NCI-H146 treated with DMSO at 0.1 percent for 48 hours (cell line): ENCODE results near the gene KRTAP5-3.
"Not testable (repeated sequence)": the region's sequence is repeated elsewhere in the genome, so short reads cannot be mapped to it uniquely, and the experiment has no call there.

Experiments
- DNase-seq: peaks from one replicate; lab custom pipeline; 2025; ENCODE audit not compliant: unreplicated experiment; lab: John Stamatoyannopoulos, UW

Gene KRTAP5-3, protein sequence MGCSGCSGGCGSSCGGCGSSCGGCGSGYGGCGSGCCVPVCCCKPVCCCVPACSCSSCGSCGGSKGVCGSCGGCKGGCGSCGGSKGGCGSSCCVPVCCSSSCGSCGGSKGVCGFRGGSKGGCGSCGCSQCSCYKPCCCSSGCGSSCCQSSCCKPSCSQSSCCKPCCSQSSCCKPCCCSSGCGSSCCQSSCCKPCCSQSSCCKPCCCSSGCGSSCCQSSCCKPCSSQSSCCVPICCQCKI

DNA sequence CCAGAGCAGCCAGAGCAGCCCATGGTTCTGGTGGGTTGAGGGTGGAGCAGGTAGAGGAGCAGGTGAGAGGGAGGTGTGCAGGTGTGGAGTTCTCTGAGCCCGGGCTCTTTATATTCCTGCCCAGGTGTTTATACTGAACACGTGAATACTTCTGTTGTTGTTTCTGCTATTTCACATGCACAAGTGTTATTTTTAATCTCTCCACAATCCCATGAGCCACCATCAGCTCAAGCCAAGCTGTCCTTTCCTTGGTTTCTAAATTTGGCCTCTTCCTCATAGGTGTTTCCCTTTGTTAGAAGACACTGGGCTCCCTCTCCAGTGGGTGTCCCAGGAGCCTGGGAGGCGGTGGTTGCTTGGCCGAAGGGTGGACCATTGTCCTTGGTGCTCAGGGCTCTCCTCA is at the start of gene KRTAP5-3:
Gene KRTAP5-3 (minus strand): TSS at position 101 of the 400 bp plus-strand sequence. CDS start 78 bp downstream, at position 23.
- no peak for DNase-seq

DNA sequence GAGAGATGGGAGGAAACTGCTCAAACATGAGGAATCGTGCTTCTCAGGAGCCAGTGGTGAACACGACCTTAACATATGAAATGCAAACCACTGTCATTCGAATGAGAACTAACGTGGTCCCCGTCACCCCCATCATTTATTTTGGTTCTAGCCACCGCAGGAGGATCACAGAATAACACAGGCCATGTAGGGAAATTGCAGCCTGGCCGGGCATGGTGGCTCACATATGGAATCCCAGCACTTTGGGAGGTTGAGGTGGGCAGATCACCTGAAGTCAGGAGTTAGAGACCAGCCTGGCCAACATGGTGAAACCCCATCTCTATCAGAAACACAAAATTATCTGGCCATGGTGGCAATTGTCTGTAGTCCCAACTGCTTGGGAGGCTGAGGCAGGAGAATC is 48.4 kb upstream of the KRTAP5-3 start:
- DNase-seq = no peak

DNA sequence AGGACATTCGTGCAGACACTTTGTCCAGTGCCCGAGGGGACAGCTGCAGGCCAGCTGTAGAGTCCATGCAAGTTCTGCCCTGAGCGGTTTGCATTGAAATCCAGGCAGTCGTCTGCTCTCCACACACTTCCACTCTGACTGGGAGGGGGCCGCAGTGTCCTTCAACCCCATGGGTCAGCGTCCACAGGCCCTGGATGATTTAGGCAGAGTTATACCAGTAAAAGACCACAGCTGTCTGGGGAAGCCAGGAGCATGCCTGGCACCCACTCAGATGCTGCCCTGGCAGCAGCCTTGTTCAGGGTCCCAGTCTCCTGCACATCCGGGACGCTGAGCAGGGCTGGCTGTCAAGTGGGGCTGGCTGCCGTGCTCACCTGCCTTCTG is 47.8 kb upstream of the KRTAP5-3 start:
- DNase-seq = no peak

DNA sequence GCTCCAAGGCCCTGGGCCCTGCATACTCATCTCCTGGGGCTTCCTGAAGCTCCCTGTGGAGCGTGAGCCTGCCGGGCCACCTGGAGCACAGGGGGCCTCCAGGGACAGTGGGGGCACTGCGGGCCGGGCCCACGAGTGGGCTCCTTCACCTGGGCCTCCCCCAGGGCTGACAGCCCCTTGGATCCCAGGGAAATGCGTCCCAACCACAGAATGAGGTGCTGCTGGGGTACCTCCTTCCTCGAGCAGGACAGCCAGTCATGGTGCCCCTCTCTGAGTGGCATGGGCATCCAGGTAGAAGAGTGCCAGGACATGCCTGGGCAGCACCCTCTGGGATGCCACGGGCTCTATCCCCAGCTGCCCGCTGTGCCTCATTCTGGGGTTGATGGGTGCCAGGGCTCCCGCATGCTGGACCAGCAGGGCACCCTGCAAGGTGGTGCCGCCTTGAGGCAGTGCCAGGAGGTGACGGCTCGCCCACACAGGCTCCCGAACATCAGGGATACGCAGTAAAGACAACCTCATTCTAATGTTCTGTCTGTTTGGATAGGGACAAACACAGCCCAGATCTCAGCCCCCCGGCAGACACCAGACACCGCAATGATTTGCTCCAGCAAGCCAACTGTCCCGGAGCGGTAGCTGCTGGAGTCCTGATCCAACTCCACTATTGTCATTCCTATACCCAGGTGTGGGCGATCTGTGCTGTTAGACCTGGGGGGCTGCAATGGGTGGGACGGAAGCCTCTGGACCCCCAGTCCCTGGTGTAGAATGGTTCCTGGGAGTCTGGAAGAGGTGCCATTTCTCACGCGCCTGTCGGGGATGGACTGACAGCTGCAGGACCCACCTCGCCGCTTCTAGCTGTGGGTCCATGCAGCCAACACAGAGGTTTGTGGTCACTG is 47.2 kb upstream of the KRTAP5-3 start:
- DNase-seq = no peak

DNA sequence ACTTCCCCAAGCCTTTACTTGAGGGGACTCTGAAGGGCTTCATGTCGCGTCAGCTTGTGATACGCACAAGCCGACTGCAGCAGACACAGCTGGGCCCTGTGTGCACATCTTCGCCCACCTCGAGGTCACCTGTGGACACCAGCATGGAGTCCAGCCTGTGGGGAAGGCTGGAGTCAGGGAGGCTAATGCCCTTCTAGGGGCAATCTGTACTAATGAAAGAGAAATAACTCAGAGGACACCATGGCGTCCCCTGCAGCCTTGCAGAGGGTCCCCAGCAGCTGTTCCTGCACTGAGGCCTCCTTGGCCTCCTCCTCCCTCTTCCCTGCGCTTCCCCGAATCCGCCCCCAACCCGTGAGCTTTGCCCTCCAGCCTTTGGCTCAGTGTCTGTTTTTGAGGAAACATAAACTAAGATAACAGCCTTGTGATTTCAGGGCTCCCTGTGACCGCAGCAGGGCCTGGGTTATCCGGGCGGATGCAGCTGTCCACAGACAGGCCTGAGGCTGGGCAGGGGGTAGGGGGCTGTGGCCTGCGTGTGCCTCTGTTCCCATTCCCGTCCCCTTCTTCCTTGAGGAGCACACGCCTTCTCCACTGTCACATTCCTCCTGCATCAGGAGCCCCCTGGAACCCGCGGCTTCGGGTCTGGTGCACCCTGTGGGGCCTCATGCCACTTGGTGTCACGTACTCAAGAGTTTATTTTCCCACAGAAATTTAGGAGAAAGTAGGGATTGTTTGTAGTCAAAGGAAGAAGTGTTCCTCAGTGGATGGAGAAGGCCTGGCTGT is 46.3 kb upstream of the KRTAP5-3 start:
- no peak for DNase-seq

DNA sequence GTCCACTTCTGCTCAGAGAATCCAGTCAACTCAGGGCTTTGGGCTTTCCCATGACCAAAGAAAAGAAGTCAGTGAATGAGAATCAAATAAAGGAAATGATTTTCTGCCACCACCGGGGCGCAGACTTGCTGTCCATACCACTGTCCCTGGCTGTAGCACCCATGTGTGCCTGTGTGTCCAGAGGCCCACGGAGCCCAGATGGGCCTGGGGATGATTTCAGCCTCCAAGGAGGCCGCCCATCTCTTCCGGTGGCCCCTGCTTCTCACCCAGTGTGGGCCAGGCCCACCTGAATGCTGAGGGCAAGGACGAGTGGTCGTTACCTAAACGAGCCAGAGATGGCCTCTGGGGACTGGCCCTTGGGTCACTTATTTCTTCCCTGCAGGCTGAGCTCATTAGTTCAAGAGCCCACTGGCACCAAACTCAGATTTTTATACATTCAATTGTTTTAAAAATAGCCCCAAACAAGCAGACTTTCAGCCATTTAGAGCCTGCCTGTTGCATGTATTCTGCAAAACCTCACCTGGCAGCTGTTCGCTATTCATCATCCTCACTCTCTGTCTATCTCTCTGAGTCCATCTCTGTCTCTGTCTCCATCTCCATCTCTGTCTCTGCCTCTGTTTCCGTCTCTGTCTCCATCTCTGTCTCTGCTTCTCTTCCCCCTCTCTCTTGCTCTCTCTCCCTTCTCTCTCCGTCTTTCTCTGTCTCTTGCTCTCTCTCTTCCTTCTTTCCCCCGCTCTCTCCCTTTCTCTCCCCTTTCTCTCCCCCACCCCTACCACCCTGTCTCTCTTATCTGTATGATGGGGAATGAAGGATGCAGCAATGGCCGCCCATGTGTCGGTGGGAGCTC is 45.5 kb upstream of the KRTAP5-3 start:
- no peak for DNase-seq

DNA sequence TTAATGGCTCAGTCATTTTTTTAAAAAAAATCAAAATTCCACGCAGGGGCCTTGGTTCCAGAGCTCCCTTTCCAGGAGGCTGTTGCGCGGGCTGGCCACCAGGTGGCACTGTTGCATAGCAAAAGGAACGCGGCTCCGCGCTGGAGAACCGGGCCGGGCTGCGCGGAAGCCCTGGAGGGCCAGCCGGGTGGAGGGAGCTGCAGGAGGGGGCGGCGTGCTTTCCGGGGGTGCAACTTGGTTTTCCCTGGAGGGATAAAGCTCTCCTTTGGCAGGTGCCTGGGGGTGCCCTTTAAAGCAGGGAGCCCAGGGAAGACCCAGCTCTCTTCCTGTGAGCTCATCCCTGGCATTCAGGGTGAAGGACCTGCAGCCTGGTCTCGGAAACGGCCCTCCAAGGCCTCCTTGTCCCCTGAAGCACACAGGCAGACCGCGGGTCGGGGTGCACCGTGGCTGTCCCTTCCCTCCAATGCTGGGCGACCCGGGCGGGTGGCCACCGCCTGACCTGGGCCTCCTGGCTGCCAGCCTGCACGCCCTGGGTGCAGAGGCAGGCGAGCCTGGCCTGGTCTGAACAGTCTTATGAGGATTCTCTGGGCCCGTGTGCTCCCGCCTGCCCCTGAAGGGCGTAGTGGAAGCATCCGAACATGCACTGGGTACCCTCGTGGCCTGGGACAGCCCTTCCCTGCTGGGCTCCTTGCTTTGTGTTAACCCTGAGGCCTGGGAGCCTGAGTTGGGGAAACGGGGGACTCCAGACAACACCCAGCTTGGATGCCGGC is 44.7 kb upstream of the KRTAP5-3 start:
- DNase-seq = no peak

DNA sequence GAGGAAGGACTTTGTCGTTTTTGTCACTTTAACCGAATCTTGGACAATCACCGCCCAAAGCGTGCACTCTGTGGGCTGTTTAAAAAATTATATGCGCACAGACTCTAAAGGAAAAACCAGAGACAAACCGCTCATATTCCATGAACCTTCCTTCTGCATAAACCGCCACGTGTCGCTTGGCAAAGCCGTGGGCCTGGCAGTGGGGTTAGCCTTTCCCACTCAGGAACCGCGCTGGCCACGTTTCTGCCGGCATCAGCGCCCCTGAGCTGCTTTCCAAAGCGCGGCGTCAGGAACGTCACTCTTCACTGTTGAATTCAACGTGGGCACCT is 44.1 kb upstream of the KRTAP5-3 start:
- no peak for DNase-seq

DNA sequence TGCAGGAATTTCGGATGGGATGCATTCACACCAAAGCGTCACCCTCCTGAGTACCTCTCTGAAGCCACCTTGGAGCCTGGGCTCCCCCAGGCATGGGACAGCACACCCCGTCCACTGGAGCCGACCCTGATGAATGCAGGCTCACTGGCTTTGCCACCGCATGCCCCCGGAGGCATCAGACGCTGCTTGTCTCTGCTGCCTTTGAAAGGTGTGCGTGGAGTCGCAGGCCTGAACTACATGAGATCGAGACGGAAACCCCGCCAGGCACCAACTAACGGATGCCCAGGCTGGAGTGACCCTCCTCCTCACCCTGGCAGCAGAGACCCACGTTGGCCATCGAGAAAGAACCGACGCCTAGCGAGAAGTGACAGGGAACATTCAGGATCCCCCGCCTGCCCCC is 43.8 kb upstream of the KRTAP5-3 start:
- no peak for DNase-seq

DNA sequence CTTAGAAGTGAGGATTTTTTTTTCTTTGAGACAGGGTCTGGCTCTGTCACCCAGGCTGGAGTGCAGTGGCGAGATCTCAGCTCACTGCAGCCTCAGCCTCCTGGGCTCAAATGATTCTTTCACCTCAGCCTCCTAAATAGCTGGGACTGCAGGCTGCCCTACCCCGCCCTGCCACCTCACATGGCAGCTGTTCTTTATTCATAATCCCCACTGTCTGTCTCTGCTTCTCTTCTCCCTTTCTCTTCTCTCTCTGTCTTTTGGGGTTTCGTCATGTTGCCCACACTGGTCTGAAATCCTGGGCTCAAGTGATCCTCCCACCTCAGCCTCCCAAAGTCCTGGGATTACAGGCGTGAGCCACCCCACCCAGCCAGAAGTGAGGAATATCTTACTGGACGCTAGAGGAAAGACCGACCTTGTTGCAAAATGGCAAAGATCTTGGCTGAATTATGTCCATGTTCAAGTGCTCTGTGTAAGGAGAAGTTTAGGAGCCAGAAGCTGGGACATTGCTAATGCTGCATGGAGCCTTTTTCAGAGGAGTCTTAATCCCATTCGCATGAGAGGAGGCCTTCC is 43.2 kb upstream of the KRTAP5-3 start:
- DNase-seq = no peak

DNA sequence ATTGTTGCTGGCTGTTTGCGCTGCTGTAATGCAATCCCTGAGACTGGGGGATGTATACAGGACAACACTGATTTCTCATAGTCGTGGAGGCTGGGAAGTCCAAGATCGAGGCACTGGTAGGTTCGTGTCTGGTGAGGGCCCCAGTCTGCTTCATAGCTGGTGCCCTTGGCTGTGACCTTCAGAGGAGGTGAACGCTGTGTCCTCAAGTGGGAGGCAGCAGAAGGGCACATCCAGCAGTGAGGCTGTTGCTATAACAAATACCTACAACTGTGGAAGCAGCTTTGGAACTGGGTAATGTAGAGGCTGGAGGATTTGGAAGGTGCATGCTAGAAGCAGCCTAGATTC is 42.6 kb upstream of the KRTAP5-3 start:
- no peak for DNase-seq

DNA sequence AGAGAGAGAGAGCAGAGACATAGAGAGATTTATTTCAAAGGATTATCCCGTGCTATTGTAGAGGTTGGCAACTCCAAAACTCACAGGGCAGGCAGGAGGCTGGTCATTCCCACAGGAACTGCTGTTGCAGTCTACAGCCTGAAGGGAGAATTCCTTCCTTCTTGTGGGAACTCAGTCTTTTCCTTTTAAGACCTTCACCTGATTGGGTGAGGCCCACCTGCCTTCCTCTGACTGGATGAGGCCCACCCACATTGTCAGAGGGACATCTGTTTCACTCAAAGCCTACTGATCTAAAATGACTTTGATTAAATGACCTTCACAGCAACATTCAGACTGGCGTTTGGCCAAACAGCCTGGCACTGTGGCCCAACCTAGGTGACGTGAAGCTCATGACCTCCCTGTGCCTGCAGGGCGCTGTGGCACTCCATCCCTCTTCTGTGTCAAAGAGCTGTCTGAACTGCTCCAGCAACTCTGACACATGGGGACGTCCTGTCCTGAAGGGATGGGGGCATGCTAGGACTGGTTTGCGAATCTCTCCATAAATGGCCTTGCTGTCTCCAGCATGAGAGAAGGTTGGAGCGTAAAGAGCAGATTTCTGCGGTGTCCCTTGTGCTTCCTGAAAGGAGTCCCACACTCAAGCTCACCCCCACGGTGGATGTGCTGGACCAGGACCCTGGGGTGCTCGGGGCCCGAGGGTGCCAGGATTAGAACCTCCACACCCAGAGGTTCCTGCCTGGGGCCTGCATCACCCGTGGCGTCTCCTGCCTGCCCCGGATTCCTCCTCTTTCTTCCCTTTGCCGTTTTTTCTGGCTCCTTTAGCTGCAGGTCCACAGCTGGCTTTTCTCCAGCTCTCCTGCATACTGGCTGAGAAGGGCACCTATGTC is 42.0 kb upstream of the KRTAP5-3 start:
- DNase-seq = no peak

DNA sequence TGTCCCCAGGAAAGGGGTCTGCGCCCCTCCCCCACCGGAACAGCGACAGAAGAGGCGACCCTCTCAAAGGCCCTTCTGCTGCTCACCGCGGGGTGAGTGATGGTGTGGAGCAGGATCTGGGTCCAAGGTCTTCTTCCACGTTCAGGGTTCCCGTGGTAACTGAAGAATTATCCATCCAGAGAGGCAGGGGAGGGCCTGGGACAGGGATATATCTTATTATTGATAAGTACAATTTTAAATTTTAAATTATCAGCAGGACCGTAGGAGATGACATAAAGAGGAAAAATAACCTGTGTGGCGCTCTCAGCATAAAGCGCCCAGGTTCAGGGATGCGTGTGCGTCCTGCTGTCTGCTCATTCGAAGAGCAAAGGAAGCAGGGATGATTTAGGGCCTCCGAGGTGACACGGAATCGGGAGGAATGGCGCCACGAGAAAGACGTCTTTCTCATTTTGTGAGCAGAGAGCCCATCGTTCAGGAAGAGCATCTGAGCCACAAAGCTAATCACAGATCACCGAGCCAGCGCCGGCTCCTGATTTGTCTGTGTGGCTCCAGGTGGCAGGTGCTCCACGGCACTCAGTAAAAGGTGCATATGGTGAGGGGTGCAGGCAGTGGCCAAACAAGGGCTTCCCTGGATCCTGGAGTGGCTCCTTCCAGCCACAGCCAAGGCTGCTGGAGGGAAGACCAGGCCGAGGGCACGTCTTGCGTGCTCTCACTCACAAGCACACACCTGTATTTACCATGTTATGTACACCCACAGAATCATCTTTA is 40.6 kb upstream of the KRTAP5-3 start:
- DNase-seq = no peak

DNA sequence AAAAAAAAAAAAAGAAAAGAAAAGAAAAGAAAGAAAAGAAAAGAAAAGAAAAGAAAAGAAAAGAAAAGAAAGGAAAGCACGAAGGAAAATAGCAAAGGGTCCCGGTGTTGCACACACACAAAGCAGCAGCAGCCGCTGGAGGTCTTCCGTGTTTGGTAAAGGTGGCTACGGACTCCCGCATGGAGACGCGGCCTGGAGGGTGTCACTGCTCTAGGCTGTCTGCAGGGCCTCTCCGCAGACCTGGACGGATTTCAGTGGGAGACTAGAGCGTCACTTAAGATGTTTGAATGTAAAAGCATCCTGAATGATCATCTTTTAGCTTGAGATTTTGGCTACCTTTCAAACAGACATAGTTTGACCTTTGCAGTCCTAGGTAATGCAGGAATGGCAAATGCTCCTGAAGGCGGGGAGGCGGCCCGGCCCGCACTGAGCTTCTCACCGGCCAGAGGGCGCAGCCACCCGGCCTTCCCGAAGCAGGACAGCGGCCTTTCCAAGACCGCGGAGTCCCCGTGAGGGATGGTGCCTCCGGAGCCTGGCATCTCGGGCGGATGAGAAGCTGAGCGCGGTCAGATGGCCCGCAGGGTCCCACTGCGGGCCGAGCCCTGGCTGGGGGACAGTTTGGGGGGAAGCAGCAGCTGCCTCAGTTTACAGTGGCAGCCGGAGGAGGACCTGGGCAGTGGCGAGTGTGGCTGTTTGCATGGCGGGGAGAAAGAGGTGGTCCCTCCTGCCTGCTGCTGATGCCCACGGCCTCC is 39.8 kb upstream of the KRTAP5-3 start:
- DNase-seq = no peak

DNA sequence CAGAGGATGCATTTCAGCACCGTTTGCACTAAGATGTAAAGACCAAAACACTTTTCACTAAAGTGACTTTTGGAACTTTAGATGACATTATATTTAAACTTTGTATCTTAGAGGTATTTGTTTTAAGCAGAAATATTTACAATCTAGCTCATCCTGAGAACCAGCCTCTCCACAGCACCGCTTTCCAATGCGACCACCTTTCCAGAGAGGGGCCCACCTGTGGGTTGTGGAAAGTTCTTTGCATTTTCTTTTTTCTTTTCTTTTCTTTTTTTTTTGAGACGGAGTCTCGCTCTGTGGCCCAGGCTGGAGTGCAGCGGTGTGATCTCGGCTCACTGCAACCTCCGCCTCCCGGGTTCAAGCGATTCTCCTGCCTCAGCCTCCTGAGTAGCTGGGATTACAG is 38.3 kb upstream of the KRTAP5-3 start:
- not testable (repeated sequence) for DNase-seq

DNA sequence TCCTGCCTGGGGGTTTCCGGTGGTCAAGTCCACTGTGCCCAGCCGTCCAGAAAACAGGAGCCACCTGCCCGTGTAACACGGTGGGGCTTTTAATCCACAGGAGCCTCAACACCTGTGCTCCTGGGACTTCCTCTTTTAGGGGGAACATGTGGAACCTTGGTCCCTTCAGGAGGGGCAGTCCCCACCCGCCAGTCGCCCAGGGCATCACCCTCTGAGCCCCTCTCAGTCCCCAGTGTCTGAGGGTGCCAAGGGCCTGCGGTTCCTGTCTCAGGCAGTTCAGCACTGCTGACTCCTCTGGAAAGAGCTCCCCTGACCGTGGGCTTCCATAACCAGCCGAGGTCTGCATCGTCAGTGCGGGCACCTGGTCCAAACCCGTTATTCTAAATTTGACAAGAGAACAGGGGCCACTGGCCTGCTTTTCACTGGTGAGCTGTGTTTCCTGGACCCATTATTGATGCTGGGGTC is 37.1 kb upstream of the KRTAP5-3 start:
- DNase-seq = no peak

DNA sequence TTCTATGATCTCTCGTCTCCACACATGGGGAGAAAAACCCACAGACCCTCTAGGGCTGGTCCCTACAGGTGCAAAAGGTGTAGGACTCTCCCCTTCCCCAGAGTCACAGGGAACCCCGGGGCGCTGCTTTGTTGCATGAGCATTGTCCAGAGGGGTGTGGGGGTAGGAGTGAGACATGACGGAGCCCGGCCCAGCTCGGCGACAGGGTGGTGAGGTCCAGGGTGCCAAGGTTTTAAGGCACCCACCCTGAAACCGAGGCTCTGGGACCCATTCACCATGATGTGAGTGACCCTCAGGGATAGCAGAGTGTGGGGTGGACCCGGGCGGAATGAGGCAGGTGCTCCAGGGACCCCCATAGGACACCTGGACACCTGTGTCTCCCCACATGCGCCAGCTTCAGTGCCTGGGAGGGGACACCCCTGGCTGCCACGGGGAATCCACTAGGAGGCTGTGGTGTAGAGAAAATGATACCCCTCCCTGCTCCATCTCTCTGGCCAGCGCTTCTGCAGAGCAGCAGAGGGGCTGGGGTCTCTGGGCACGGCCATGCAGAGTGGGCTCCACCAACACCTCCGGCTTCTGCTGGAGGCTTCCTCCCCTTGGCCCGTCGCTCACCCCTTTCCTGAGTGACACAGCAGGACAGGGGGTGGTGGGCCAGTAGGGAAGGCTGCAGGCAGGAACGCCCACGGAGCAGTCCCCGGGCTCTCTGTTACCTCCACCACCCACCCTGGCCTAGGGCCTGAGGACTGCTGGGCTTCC is 36.5 kb upstream of the KRTAP5-3 start:
- DNase-seq = no peak
